Parathyroid adenoma (tissue), 2 donors: ENCODE data around the gene TBX19.
A peak's percentile ranks its signal among the peaks of the same experiment; 100 is the strongest.

Experiments
- H2AFZ ChIP-seq: fragments of 300-600 bp; sonication (generic); one replicate; pipeline ENCODE4 v1.7.0; 2017; ENCODE audit warnings: antibody characterized with exemption, mild to moderate bottlenecking
- H3K27ac ChIP-seq: fragments of 300-600 bp; sonication (generic); one replicate; pipeline ENCODE4 v1.7.0; 2017
- H3K27me3 ChIP-seq: fragments of 300-600 bp; sonication (generic); one replicate; pipeline ENCODE4 v1.7.0; 2017; ENCODE audit warnings: low read length; ENCODE audit not compliant: control insufficient read depth, insufficient read depth
- H3K36me3 ChIP-seq: fragments of 300-600 bp; sonication (generic); one replicate; pipeline ENCODE4 v1.7.0; 2017; ENCODE audit warnings: low read length; ENCODE audit not compliant: control insufficient read depth, insufficient read depth
- H3K4me1 ChIP-seq: fragments of 300-600 bp; sonication (generic); one replicate; pipeline ENCODE4 v1.7.0; 2017; ENCODE audit warnings: control low read depth
- H3K4me2 ChIP-seq: fragments of 300-600 bp; sonication (generic); one replicate; pipeline ENCODE4 v1.7.0; 2017; ENCODE audit warnings: low read length
- H3K4me3 ChIP-seq: fragments of 300-600 bp; sonication (generic); one replicate; pipeline ENCODE4 v1.7.0; 2017; ENCODE audit warnings: low read depth, low read length
- H3K79me2 ChIP-seq: fragments of 300-600 bp; sonication (generic); one replicate; pipeline ENCODE4 v1.7.0; 2017; ENCODE audit warnings: control low read depth
- H3K9ac ChIP-seq: fragments of 300-600 bp; sonication (generic); one replicate; pipeline ENCODE4 v1.7.0; 2017; ENCODE audit warnings: mild to moderate bottlenecking
- H3K9me3 ChIP-seq: fragments of 300-600 bp; sonication (generic); one replicate; pipeline ENCODE4 v1.7.0; 2017; ENCODE audit warnings: low read length; ENCODE audit not compliant: control insufficient read depth
- CTCF ChIP-seq: fragments of 300-600 bp; sonication (generic); IDR thresholded peaks from one replicate; pipeline ENCODE4 v1.7.0; 2017; ENCODE audit warnings: antibody characterized with exemption, mild to moderate bottlenecking
- donor health status: primary hyperparathyroidism.

Gene TBX19

GRCh38 chr1:168338589-168339503 is 58.2 kb downstream of the TBX19 start:
- TF ChIP-seq CTCF, result no peak
- Histone ChIP-seq H3K4me1 (no peaks in the 10 kb centered on the region), H2AFZ (no peak overlapping the region), H3K36me3 (no peaks in the 10 kb centered on the region), H3K27ac (no peak overlapping the region), H3K4me2 (no peak overlapping the region), H3K79me2 (no peaks in the 10 kb centered on the region), H3K27me3 (no peaks in the 10 kb centered on the region), H3K9ac (no peak overlapping the region), H3K9me3 (no peaks in the 10 kb centered on the region), H3K4me3 (no peak overlapping the region)

GRCh38 chr1:168340781-168341482 is 60.3 kb downstream of the TBX19 start:
- Histone ChIP-seq H3K9me3 (no peaks in the 10 kb centered on the region), H2AFZ (no peak overlapping the region), H3K9ac (no peak overlapping the region), H3K4me1 (no peaks in the 10 kb centered on the region), H3K36me3 (no peaks in the 10 kb centered on the region), H3K27ac (no peak overlapping the region), H3K27me3 (no peaks in the 10 kb centered on the region), H3K4me3 (no peak overlapping the region), H3K4me2 (no peak overlapping the region), H3K79me2 (no peaks in the 10 kb centered on the region)
- no peak for TF ChIP-seq CTCF

GRCh38 chr1:168341483-168341975 is 60.9 kb downstream of the TBX19 start:
- H2AFZ ChIP-seq, result no peak overlapping the region
- H3K27me3 ChIP-seq, result no peaks in the 10 kb centered on the region
- no peaks in the 10 kb centered on the region for H3K79me2 ChIP-seq
- no peak overlapping the region for H3K9ac ChIP-seq
- H3K4me2 ChIP-seq, result no peak overlapping the region
- H3K36me3 ChIP-seq, result no peaks in the 10 kb centered on the region
- TF ChIP-seq CTCF, result no peak
- no peak overlapping the region for H3K4me3 ChIP-seq
- H3K27ac ChIP-seq, result no peak overlapping the region
- H3K4me1 ChIP-seq, result no peaks in the 10 kb centered on the region
- H3K9me3 ChIP-seq, result no peaks in the 10 kb centered on the region

GRCh38 chr1:168342572-168343280 is 62.0 kb downstream of the TBX19 start:
- H3K9ac ChIP-seq, result no peak overlapping the region
- H3K4me3 ChIP-seq, result no peak overlapping the region

More at GRCh38 chr1:168342572-168343280, 62.0 kb downstream of the TBX19 start:
- peak; percentile 56 for TF ChIP-seq CTCF
- H3K79me2 ChIP-seq, result no peaks in the 10 kb centered on the region
- H3K27ac ChIP-seq, result no peak overlapping the region
- no peaks in the 10 kb centered on the region for H3K4me1 ChIP-seq
- peak overlapping the region; percentile 73 for H2AFZ ChIP-seq
- H3K36me3 ChIP-seq, result no peaks in the 10 kb centered on the region
- H3K4me2 ChIP-seq, result peak overlapping the region; percentile 48
- no peaks in the 10 kb centered on the region for H3K9me3 ChIP-seq
- H3K27me3 ChIP-seq, result no peaks in the 10 kb centered on the region
